ENCODE data around the gene CASK. TPM values are rescaled to one million over a fixed set of nuclear protein-coding genes. Genes with fewer than 3 reads are reported as not detected.

Gene CASK
- total and polyA plus RNA-seq, 2 of the 13 experiments (the other 11 are each of a cell fraction or from before 2014, with no cell fraction given): 14.5 to 16.0 TPM

GRCh38 chrX:41664375-41664901 is 258.9 kb downstream of the CASK start (continued):
- TF ChIP-seq HMGXB3 (CRISPR knock-in tag; IDR thresholded peaks at IDR 0.05; ENCODE audit: borderline replicate concordance) (no peak), YEATS4 (CRISPR knock-in tag; IDR thresholded peaks at IDR 0.05; ENCODE audit: borderline replicate concordance) (no peak), TERF1 (CRISPR knock-in tag; IDR thresholded peaks at IDR 0.05) (no peak), CREM (IDR thresholded peaks at IDR 0.05) (no peak), CREM (CRISPR knock-in tag; IDR thresholded peaks at IDR 0.05) (no peak), ZNF33A (CRISPR knock-in tag; IDR thresholded peaks at IDR 0.05; ENCODE audit: borderline replicate concordance) (no peak)

Data from HepG2 (cell line).